ENCODE measurements around the gene COL7A1.

- no peak for TF ChIP-seq CTCF (conservative IDR thresholded peaks at IDR 0.05; ENCODE audit: low read length)
- no peak for TF ChIP-seq EZH2phosphoT487 (IDR thresholded peaks at IDR 0.05; ENCODE audit: borderline replicate concordance)
Observed at GRCh38 chr3:48594417-48595049, 596 bp downstream of the COL7A1 start.
